HFFc6 (cell line): ENCODE measurements around the gene FCGR3A. TPM values are rescaled to one million over a fixed set of nuclear protein-coding genes. Genes with fewer than 3 reads are reported as not detected.
"Not testable (repeated sequence)": the region's sequence is repeated elsewhere in the genome, so short reads cannot be mapped to it uniquely, and the experiment has no call there.

Experiments used
- DNase-seq: peaks from one replicate; pipeline ENCODE4 v3.0.0-alpha.2; 2018
- H3K27ac Mint-ChIP-seq: 2 replicates; pipeline ENCODE4 v1.8.0; 2020; ENCODE audit warnings: mild to moderate bottlenecking, mixed read lengths
- H3K27me3 Mint-ChIP-seq: 2 replicates; pipeline ENCODE4 v1.8.0; 2021; ENCODE audit warnings: mild to moderate bottlenecking, moderate library complexity, mixed read lengths; ENCODE audit not compliant: insufficient read depth
- H3K36me3 Mint-ChIP-seq: 2 replicates; pipeline ENCODE4 v1.8.0; 2021; ENCODE audit warnings: low read depth, mixed read lengths
- H3K4me1 Mint-ChIP-seq: 2 replicates; pipeline ENCODE4 v1.8.0; 2020; ENCODE audit warnings: low read depth, mixed read lengths
- H3K4me3 Mint-ChIP-seq: 2 replicates; pipeline ENCODE4 v1.8.0; 2020; ENCODE audit warnings: mild to moderate bottlenecking, moderate library complexity, mixed read lengths
- H3K9me3 Mint-ChIP-seq: 2 replicates; pipeline ENCODE4 v1.8.0; 2020; ENCODE audit warnings: mild to moderate bottlenecking, mixed read lengths
- CTCF ChIP-seq: fragments of 200-600 bp; sonication (generic); IDR thresholded peaks from 2 replicates; pipeline ENCODE4 v1.5.0; 2021; ENCODE audit warnings: antibody characterized with exemption, mild to moderate bottlenecking
- long read RNA-seq: library from polyadenylated mRNA; unstranded; transcript quantifications from one replicate; pipeline ENCODE4 v2.0.0, GENCODE V29; 2019
- total RNA-seq, 6 experiments: library from RNA; stranded (reverse); fragmentation: NEBNext Ultra II Directional; extraction: Animal tissue kit (Norgen Biotek cat#: 25700); gene quantifications; 2 replicates in 1 of 6; 3 replicates in 5 of 6; pipeline ENCODE4 v1.2.3, GENCODE V29; 2021

The FCGR3A gene
- not detected for total RNA-seq
- long read RNA-seq = 0 reads

DNA sequence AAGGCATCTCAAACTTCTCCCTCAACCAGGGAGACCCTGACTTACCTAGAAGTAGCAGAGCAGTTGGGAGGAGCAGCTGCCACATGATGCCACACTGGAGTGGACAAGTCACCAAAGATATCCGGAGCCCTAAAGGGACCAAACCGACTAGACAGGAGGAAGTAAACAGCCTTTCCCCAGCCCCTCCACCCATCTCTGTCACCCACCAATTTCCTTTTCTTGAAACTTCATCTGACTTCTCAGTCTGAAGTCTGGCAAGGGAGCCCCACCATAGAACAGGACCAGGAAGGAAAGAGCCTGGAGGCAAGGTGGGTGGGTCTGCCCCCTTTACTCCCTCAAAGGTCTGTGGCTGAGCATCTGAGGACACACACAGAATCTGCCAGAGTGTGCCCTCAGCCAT lies at the start of gene FCGR3A:
FCGR3A (minus strand) TSS at position 167 of the 400 bp plus-strand sequence; CDS start at position 85, 82 bp downstream.
- H3K4me1 Mint-ChIP-seq = 0 out of 2 replicates have a peak, but pooled peaks cover 5% of the 10 kb centered on the region
- peaks cover 5% of the 10 kb centered on the region for H3K27me3 Mint-ChIP-seq
- H3K4me3 Mint-ChIP-seq = no peak within 1 kb of the TSS
- DNase-seq = no peak
- no peak for TF ChIP-seq CTCF
- no peaks in the 10 kb centered on the region for H3K9me3 Mint-ChIP-seq
- H3K27ac Mint-ChIP-seq = no peak within 1 kb of the TSS
- H3K36me3 Mint-ChIP-seq = no peaks in the 10 kb centered on the region

- H3K36me3 Mint-ChIP-seq, H3K27me3 Mint-ChIP-seq, H3K4me3 Mint-ChIP-seq, H3K9me3 Mint-ChIP-seq, DNase-seq, H3K27ac Mint-ChIP-seq: not testable (repeated sequence)
- H3K4me1 Mint-ChIP-seq = peaks cover 17% of the 10 kb centered on the region
Observed at GRCh38 chr1:161597077-161597476, 47.5 kb upstream of the FCGR3A start.

- not testable (repeated sequence) for H3K27me3 Mint-ChIP-seq, H3K9me3 Mint-ChIP-seq, H3K36me3 Mint-ChIP-seq, DNase-seq, H3K4me3 Mint-ChIP-seq
- H3K27ac Mint-ChIP-seq = peak overlapping the region; percentile 69
- H3K4me1 Mint-ChIP-seq = peaks cover 17% of the 10 kb centered on the region
Observed at GRCh38 chr1:161595583-161595982, 46.0 kb upstream of the FCGR3A start.

DNA sequence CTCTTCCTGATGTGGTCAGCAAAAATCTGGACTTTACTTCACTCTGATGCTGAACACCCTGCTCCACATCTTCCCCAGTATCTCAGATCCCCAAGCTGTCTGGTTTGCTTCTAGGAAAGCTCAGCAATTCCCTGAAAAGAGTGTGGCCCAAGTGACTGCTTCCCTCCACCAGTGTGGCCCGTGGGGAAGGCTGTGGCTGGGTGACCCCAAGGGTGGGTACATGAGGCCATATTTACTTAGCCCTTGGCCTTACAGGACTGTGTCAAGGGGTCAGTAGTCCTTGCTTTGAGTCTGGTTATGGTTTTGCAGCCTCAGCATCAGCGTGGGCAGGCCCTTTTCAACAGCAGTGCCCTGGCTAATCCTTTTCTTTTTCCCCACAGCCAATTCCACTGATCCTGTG lies 45.6 kb upstream of the FCGR3A start:
- H3K9me3 Mint-ChIP-seq, H3K4me3 Mint-ChIP-seq, H3K36me3 Mint-ChIP-seq, H3K27me3 Mint-ChIP-seq, DNase-seq: not testable (repeated sequence)
- peak overlapping the region; percentile 69 for H3K27ac Mint-ChIP-seq
- H3K4me1 Mint-ChIP-seq = peaks cover 17% of the 10 kb centered on the region

GRCh38 chr1:161594269-161594984 lies 44.8 kb upstream of the FCGR3A start:
- not testable (repeated sequence) for H3K36me3 Mint-ChIP-seq, H3K9me3 Mint-ChIP-seq, H3K4me3 Mint-ChIP-seq, DNase-seq, H3K27me3 Mint-ChIP-seq, H3K27ac Mint-ChIP-seq
- peaks cover 22% of the 10 kb centered on the region for H3K4me1 Mint-ChIP-seq

DNA sequence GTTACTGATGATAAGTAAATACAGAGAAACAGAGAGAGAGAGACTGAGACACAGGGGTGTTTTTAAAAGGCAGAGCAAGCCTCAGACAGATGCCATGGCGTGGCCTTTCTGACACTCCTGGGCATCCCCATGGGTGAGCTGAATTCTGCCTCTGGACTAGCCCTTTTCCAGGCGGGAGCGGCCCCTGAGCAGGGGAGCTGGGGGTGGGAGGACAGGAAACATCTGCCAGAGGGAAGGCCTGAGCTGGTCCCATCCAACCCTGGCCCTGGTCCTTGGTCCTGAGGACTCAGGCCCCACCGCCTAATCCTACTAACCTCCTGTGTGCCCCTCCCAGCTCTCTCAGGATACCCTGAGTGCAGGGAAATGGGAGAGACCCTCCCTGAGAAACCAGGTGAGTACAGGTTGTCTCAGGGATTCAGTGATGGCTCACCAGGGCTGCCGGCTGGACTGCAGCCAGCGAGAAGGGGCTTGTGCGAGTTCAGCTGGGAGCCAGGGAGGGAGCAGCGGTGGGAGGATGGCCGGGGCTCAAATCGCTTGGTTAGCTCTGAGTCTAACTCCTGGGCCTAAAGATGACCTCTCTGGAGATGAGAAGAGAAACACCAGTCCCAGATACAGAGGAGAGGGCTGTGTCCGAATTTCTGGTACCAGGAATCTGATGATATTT lies 43.6 kb upstream of the FCGR3A start:
- peaks cover 23% of the 10 kb centered on the region for H3K4me1 Mint-ChIP-seq
- not testable (repeated sequence) for H3K9me3 Mint-ChIP-seq, H3K36me3 Mint-ChIP-seq, H3K27ac Mint-ChIP-seq, DNase-seq, H3K4me3 Mint-ChIP-seq, H3K27me3 Mint-ChIP-seq

- H3K4me1 Mint-ChIP-seq = peaks cover 23% of the 10 kb centered on the region
- not testable (repeated sequence) for H3K9me3 Mint-ChIP-seq, H3K27me3 Mint-ChIP-seq, DNase-seq, H3K27ac Mint-ChIP-seq, H3K36me3 Mint-ChIP-seq, H3K4me3 Mint-ChIP-seq
Observed at GRCh38 chr1:161592586-161592985, 43.0 kb upstream of the FCGR3A start.

DNA sequence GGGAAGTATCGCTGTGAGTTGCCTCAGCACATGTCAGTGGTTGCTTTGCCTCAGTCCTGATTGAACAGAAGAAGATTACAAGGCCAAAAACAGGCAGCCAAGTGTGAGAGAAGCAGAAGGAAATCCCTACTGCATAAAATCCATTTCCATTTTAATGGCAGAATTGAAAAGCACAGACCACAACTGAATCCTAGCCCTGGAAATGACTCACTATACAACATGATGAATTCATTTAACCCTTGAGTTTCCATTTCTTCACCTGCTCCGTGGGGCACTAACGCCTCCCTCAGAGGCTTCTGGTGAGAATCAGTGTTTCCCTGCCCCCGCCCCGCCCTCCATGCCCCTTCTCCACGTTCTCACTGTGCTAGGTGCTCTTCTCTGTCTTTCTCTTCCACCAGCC lies 40.3 kb upstream of the FCGR3A start:
- not testable (repeated sequence) for H3K27me3 Mint-ChIP-seq, H3K36me3 Mint-ChIP-seq, H3K4me3 Mint-ChIP-seq, H3K9me3 Mint-ChIP-seq, H3K27ac Mint-ChIP-seq, DNase-seq, H3K4me1 Mint-ChIP-seq

DNA sequence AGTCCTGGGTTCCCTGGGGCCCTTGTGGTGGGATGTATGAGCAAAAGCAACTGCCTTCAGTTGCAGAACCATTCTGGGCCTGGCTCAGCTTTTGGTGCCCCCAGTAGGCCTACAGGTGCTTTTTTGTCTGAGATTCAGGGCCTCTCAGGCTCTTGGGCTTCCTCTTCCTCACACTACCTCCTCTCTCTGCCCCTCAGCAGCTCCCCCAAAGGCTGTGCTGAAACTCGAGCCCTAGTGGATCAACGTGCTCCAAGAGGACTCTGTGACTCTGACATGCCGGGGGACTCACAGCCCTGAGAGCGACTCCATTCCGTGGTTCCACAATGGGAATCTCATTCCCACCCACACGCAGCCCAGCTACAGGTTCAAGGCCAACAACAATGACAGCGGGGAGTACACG lies 39.7 kb upstream of the FCGR3A start:
- not testable (repeated sequence) for H3K36me3 Mint-ChIP-seq, DNase-seq, H3K4me1 Mint-ChIP-seq, H3K27me3 Mint-ChIP-seq, H3K27ac Mint-ChIP-seq, H3K4me3 Mint-ChIP-seq, H3K9me3 Mint-ChIP-seq

GRCh38 chr1:161588596-161588995 lies 39.0 kb upstream of the FCGR3A start:
- not testable (repeated sequence) for H3K4me1 Mint-ChIP-seq, H3K27ac Mint-ChIP-seq, H3K9me3 Mint-ChIP-seq

GRCh38 chr1:161582882-161583281 lies 33.3 kb upstream of the FCGR3A start:
- not testable (repeated sequence) for DNase-seq, H3K4me3 Mint-ChIP-seq, H3K9me3 Mint-ChIP-seq, H3K27me3 Mint-ChIP-seq, H3K4me1 Mint-ChIP-seq, H3K36me3 Mint-ChIP-seq, H3K27ac Mint-ChIP-seq

More at GRCh38 chr1:161588596-161588995, 39.0 kb upstream of the FCGR3A start:
- not testable (repeated sequence) for H3K36me3 Mint-ChIP-seq, H3K27me3 Mint-ChIP-seq, DNase-seq, H3K4me3 Mint-ChIP-seq

DNA sequence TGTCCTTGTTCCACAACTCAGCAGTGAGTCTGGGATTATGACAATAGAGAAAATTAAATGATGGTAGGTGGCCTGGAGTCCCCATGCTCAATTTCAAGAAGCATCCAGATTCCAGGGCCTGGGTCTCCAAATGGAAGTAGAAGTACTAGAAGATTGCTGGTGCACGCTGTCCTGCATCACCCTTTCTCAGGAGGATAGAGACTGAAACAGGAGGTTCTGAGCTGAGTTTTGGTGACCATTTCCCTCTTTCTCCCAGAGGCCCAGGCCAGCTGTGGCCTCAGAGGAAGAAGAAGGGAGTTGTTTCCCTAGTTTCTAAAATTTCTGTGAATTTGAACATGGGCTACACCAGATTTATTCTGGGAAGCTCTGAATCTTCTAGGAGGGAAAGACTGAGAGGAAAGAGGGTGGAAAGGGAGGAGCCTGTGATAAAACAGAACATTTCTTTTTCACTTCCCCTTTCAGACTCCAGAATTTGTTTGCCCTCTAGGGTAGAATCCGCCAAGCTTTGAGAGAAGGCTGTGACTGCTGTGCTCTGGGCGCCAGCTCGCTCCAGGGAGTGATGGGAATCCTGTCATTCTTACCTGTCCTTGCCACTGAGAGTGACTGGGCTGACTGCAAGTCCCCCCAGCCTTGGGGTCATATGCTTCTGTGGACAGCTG lies 31.4 kb upstream of the FCGR3A start:
- H3K9me3 Mint-ChIP-seq, H3K36me3 Mint-ChIP-seq, H3K27me3 Mint-ChIP-seq, H3K27ac Mint-ChIP-seq, DNase-seq, H3K4me3 Mint-ChIP-seq, H3K4me1 Mint-ChIP-seq: not testable (repeated sequence)
